Measurements from ENCODE around the gene IREB2.
"Not testable (repeated sequence)": the region's sequence is repeated elsewhere in the genome, so short reads cannot be mapped to it uniquely, and the experiment has no call there.

The IREB2 gene

DNA sequence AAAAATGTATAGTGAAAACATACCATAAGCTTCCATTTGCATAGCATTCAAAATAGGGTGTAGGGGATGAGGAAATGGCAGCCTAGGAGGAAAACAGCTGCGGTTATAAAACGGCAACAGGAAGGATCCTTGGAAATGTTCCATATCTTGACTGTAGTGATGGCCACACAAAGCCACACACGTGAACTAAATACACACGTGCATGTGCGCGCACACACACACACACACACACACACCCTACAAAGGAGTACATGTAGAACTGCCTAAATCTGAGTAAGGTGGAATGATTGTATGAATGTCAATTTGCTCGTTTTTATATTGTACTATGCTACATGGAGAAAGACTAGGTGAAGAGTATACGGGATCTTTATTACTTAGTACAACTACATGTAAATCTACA lies 3.9 kb upstream of the IREB2 start:
- Mint-ChIP-seq H3K36me3 (ENCODE audit: low read depth) (peaks cover 20% of the 10 kb centered on the region), H3K9me3 (no peaks in the 10 kb centered on the region), H3K27me3 (no peaks in the 10 kb centered on the region), H3K27ac (no peak overlapping the region), H3K4me1 (ENCODE audit: low read depth) (peaks cover 16% of the 10 kb centered on the region), H3K4me3 (no peak overlapping the region)
- intact Hi-C loops (cut with micrococcal nuclease), result no loop called here

DNA sequence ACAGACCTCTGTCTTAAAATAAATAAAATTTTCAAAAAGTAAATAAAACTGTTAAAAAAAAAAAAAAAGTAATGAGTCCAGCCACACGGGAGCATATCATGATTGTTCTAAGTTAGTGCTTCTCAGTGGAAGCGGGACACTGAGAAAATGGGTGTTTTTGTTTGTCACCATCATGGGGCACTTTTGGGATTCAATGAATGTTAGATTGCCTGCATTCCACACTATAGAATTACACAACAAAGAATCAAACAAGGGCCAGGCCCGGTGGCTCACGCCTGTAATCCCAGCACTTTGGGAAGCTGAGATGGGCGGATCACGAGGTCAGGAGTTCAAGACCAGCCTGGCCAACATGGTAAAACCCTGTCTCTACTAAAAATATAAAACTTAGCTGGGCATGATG lies 3.3 kb upstream of the IREB2 start:
- H3K27ac Mint-ChIP-seq, H3K9me3 Mint-ChIP-seq, H3K27me3 Mint-ChIP-seq, H3K4me3 Mint-ChIP-seq: not testable (repeated sequence)
- intact Hi-C loops (cut with micrococcal nuclease), result loop anchor here (5.0 kb wide), 1 partner anchor 103 kb away; no protein-coding TSS in a partner anchor
- Mint-ChIP-seq H3K4me1 (ENCODE audit: low read depth) (peaks cover 19% of the 10 kb centered on the region), H3K36me3 (ENCODE audit: low read depth) (peaks cover 20% of the 10 kb centered on the region)

DNA sequence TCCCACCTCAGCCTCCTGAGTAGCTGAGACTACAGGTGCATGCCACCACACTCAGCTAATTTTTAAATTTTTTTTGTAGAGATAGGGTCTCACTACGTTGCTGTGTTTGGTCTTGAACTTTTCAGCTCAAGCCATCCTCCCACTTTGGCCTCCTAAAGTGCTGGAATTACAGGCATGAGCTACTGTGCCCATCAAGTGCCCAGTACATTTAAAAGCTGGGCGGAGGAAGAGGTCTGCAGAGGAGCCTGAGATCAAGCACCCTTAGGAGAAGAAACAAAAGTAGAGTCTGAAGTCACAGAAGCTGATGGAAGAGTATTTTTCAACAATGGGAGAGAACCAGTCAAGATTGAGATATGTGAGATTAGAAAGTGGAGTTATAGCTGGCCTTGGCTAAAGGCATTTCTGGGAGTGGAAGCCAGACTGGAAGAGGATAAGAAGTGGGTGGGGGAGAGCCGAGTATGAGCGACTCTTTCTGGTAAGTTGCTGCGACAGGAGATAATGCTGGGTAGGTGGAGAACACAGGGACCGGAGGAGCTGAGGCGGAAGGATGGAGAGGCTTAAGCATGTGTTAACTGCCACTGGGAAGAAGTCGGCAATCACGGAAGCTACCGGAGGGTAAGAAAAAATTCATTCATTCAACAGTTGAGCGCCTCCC lies 782 bp upstream of the IREB2 start:
- Mint-ChIP-seq H3K4me1 (ENCODE audit: low read depth) (peaks cover 30% of the 10 kb centered on the region), H3K27me3 (no peaks in the 10 kb centered on the region), H3K36me3 (ENCODE audit: low read depth) (peaks cover 45% of the 10 kb centered on the region), H3K4me3 (peak overlapping the region; percentile 86), H3K27ac (peak overlapping the region; percentile 89), H3K9me3 (no peaks in the 10 kb centered on the region)
- intact Hi-C loops (cut with micrococcal nuclease), result loop anchor here (5.0 kb wide), 1 partner anchor 100 kb away; no protein-coding TSS in a partner anchor

DNA sequence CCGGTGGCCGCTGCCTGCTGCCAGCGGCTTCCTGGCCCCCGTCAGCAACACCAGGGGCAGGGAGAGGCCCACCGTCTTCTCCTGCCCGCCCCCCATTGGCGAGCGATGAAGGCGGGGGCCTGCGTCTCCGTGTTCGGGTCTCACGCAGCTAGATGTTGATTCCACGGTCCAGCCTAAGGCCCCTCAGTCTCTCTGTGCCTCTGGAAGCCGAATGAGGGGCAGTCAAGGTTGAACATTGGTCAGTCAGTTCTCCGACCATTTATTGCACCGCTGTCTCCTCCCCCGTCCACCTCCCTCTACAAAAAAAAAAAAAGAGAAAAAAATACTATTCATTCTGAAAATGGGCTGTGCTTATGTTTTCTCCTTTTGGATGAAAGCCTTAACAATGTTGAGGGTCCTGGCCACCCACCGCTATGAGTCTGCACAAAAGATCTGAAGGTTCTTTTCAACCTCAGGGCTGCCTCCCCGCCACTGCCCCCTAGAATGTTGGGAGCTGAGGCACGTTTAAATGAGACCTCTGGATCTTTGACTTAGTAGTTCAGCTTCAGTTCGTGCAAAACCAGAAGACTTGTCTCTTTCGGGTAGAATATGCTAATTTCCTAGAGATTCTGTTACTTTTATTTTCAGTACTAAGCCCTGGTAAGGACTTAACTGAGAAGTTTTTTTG lies 736 bp downstream of the IREB2 start:
- intact Hi-C loops (cut with micrococcal nuclease), result loop anchor here (2.0 to 5.0 kb wide), 2 partner anchors 16 to 99 kb away; no protein-coding TSS in a partner anchor
- Mint-ChIP-seq H3K4me3 (peak overlapping the region; percentile 86), H3K36me3 (ENCODE audit: low read depth) (peaks cover 59% of the 10 kb centered on the region), H3K4me1 (ENCODE audit: low read depth) (peaks cover 41% of the 10 kb centered on the region), H3K9me3 (no peaks in the 10 kb centered on the region), H3K27me3 (no peaks in the 10 kb centered on the region), H3K27ac (peak overlapping the region; percentile 89)

DNA sequence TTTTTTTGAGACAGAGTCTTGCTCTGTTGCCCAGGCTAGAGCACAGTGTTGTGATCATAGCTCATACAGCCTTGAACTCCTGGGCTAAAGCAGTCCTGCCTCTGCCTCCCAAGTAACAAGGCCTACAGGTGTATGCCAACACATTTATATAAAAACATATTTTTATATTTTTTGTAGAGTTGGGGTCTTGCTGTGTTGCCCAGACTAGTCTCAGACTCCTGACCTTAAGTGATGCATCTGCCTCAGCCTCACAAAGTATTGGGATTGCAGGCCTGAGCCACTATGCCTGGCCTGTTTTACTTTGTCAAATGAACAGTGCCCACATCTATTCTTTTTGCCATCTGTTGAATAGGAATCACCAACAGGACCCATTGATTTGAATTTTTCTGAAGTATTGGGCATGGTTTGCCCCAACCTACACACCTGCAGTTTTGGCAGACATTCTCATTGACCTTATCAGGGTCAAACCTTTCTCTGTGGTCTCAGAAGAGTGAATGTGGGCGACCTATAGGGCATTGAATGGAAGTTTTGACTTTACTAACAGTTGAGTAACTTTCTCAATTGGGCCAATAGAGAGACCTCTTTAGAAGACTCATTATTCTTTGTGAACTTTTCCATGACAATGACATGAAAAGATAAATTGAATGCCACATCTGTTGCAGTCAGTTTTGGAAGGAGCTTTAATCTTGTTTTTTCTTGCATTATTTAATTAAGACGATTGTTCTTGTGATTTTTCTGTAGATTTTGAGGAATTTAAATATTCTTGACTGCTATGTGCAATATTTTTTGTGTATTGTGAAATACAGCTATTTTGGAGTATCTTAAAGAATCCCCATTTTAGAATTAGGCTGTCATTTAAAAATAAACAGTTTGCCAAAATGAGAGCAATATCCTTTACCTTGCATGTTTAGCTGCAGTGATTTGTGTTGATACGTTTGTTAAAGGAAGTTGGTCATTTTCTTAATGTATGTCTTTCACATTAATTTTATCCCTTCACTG lies 2.7 kb downstream of the IREB2 start:
- Mint-ChIP-seq H3K27ac (no peak overlapping the region), H3K27me3 (no peaks in the 10 kb centered on the region), H3K4me1 (ENCODE audit: low read depth) (peaks cover 49% of the 10 kb centered on the region), H3K9me3 (no peaks in the 10 kb centered on the region), H3K36me3 (ENCODE audit: low read depth) (peaks cover 75% of the 10 kb centered on the region), H3K4me3 (no peak overlapping the region)
- intact Hi-C loops (cut with micrococcal nuclease), result no loop called here

DNA sequence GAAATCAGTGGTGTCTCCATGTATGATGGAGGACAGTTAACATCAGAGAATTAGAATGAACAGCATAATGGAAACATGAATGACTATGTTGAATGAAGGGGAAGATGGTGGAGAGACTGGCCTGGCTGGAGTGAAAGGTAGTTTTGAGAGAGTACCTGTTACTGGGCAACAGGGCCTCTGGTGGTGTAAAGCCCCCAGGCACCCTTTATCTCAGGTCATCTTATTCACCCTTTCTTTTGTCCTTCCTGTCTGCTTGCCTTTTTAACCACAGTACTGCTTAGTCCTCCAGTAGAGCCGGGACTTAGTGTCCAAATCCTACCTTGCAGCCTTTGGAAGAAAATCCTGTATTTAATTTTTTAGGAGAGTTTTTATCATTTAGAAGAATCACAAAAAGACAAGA lies 6.2 kb downstream of the IREB2 start:
- no peaks in the 10 kb centered on the region for H3K27me3 Mint-ChIP-seq
- intact Hi-C loops (cut with micrococcal nuclease), result no loop called here
- peaks cover 60% of the 10 kb centered on the region for H3K4me1 Mint-ChIP-seq (ENCODE audit: low read depth)
- no peak overlapping the region for H3K27ac Mint-ChIP-seq
- no peak overlapping the region for H3K4me3 Mint-ChIP-seq
- peaks cover 83% of the 10 kb centered on the region for H3K36me3 Mint-ChIP-seq (ENCODE audit: low read depth)
- H3K9me3 Mint-ChIP-seq, result no peaks in the 10 kb centered on the region

DNA sequence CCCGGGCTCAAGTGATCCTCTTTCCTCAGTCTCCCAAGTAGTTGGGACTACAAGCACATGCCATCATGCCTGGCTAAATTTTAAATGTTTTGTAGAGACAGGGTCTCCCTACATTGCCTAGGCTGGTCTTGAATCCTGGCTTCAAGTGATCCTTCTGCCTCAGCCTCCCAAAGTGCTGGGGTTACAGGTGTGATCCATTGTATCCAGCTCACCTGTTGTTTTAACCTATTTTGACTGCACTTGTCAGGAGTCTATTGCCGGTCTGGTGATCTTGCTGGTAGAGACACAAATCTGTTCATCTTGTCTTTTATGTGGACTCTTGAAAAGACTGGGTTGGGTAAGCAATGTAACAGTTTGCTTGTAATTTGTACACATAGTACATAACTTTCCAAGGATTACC lies 7.9 kb downstream of the IREB2 start:
- intact Hi-C loops (cut with micrococcal nuclease), result no loop called here
- H3K27me3 Mint-ChIP-seq, result no peaks in the 10 kb centered on the region
- H3K9me3 Mint-ChIP-seq, result no peaks in the 10 kb centered on the region
- H3K36me3 Mint-ChIP-seq (ENCODE audit: low read depth), result peaks cover 80% of the 10 kb centered on the region
- peak overlapping the region; percentile 71 for H3K27ac Mint-ChIP-seq
- H3K4me1 Mint-ChIP-seq (ENCODE audit: low read depth), result peaks cover 64% of the 10 kb centered on the region
- no peak overlapping the region for H3K4me3 Mint-ChIP-seq

DNA sequence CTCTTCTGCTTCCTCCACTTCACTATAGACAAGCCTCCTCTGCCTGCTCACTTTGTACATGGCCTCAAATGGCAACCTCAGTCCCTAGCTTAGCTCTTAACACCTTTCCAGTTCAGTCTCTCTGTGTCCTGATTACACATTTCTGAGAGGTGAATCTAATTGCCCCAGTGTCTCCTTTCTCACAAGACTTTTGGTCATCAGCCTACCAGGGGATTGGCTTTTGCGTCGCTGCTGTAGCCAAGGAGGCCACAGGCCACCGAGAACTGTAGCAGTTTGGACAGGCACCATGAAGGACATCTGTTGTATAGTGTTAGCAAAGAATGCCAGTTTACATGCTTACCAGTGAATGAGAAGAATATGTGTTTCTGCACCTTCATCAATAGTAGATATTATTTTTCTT lies 8.5 kb downstream of the IREB2 start:
- Mint-ChIP-seq H3K9me3 (no peaks in the 10 kb centered on the region), H3K4me3 (no peak overlapping the region), H3K36me3 (ENCODE audit: low read depth) (peaks cover 74% of the 10 kb centered on the region), H3K4me1 (ENCODE audit: low read depth) (peaks cover 58% of the 10 kb centered on the region), H3K27ac (peak overlapping the region; percentile 71), H3K27me3 (no peaks in the 10 kb centered on the region)
- intact Hi-C loops (cut with micrococcal nuclease), result no loop called here

DNA sequence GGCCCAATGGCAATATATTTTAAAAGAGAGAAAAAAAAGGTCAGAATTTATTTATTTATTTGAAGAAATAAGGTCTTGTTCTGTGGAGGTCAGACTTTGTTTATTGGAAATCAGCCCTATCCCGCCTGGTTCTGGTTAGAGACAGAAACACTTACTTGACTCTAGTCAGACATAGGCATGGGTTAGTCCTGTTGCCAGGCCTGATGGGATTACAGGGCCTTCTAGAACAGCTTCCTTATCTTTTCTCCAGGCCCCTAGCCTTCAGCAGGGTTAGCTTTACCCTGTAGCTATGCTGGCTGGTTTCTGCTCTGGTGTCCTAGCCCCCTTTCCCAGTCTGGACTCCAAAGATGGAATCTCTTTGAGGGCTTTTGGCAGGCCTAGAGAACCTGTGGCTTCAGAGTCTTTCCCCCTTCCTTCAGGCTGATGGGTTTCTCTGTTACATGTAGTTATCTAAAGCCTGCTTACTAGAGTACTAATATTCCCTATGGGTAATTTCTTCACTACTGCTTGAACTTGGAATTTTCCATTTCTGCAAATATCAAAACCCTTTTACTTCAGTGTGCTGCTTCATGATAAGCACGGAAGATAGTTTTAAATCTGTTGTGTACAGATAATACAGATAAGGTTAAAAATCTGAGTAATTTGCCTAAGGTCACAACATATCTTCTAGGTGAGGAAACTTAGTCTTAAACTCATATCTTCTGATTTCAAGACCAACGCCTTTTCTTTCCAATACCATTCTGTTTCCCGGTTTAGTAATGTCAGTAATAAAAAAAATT lies 10.6 kb downstream of the IREB2 start:
- Mint-ChIP-seq H3K36me3 (ENCODE audit: low read depth) (peaks cover 54% of the 10 kb centered on the region), H3K4me3 (no peak overlapping the region), H3K27me3 (no peaks in the 10 kb centered on the region), H3K27ac (no peak overlapping the region), H3K9me3 (no peaks in the 10 kb centered on the region), H3K4me1 (ENCODE audit: low read depth) (peaks cover 67% of the 10 kb centered on the region)
- intact Hi-C loops (cut with micrococcal nuclease), result no loop called here

DNA sequence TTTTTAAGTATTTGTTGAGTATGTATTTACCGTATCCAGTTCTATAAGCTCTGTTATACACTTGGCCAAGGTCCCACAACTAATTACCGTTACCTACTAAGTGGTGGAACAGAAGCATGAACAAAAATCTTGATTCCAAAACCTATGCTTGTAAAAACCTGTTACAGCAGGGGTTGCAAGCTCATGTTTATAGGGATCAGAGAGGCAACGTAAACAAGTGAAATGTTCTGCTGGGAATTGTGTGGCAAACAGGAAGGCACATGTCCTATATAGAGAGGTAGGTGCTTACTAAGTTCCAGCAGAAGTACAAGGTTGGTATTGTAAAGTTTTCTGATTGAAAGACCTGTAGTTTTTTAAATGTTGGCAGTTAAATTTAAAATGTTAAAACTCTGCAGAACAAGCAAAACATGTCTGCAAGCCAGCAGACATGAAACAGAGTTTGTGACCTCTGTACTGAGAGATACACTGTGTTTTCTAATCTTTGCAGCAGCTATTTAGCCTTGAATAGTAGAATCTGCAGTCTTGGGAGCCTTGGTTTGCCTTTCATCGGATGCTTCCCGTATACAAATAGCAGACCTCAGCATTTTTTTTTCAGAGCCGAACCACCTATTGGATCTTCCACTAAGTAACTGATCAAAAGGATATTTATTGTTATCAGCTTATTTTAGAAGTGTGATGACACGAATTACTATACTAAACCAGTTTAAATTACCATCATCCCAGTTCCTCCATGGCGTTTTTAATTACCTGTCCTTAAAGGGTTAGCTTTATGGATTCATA lies 11.4 kb downstream of the IREB2 start:
- Mint-ChIP-seq H3K27ac (no peak overlapping the region), H3K9me3 (no peaks in the 10 kb centered on the region), H3K4me1 (ENCODE audit: low read depth) (peaks cover 73% of the 10 kb centered on the region), H3K27me3 (no peaks in the 10 kb centered on the region), H3K36me3 (ENCODE audit: low read depth) (peaks cover 47% of the 10 kb centered on the region), H3K4me3 (no peak overlapping the region)
- intact Hi-C loops (cut with micrococcal nuclease), result no loop called here

DNA sequence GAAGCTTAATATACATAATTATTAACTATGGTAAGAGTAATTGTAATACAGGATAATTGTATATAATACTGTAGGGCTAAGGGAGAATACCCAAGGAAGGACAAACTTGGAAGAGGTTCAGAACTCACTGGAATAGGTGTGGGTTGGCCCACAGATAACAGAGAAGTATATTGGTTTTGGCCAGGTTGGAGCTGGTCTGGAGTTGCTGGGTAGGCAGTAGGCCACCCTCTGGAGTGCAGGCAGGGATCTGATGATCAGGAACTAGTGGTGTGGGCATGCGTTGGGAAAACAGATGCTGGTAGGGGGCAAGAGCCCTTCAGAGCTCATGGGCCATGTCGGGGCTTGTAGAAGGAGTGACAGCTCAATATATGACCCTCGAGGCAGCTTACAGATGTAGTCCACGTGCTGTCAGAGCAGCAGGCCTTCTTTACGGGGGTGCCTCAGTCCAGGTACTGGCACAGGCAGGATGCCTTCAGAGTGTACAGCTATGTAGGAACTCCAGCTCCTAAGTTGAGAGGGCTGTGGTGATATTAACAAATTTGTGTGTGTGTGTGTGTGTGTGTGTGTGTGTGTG lies 12.4 kb downstream of the IREB2 start:
- Mint-ChIP-seq H3K27ac (no peak overlapping the region), H3K36me3 (ENCODE audit: low read depth) (peaks cover 40% of the 10 kb centered on the region), H3K9me3 (no peaks in the 10 kb centered on the region), H3K4me1 (ENCODE audit: low read depth) (peaks cover 78% of the 10 kb centered on the region), H3K27me3 (no peaks in the 10 kb centered on the region), H3K4me3 (no peak overlapping the region)
- intact Hi-C loops (cut with micrococcal nuclease), result no loop called here

DNA sequence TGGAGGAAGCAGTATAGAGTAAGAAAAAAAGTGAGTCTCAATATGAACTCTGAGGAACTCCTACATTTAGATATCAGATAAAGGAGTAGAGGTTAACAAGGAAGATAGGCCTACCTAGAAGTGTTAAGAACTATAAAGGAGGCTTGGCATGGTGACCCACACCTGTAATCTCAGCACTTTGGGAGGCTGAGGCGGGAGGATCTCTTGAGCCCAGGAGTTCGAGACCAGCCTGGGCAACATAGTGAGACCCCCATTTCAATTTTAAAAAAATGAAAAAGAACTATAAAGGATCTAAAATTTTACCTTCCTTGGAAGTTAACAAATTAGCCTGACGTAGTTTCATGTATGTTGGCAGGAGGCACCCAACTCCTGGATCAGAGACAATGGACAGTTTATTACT lies 14.5 kb downstream of the IREB2 start:
- Mint-ChIP-seq H3K27me3 (no peaks in the 10 kb centered on the region), H3K4me3 (no peak overlapping the region), H3K27ac (peak overlapping the region; percentile 3), H3K9me3 (no peaks in the 10 kb centered on the region), H3K36me3 (ENCODE audit: low read depth) (peaks cover 26% of the 10 kb centered on the region), H3K4me1 (ENCODE audit: low read depth) (peaks cover 79% of the 10 kb centered on the region)
- intact Hi-C loops (cut with micrococcal nuclease), result no loop called here

All from dendritic cell treated with granulocyte-macrophage colony-stimulating factor and Interleukin-4, amounts not matched to agents 40 ng/mL and 50 ng/mL, for 4 days (primary cell).